OCI-LY7 (cell line): ENCODE data around the gene TMPRSS4.

Experiments used
- EZH2phosphoT487 ChIP-seq: fragments of 200-600 bp; sonication (generic); IDR thresholded peaks from 2 replicates; pipeline ENCODE4 v1.6.1; 2018; ENCODE audit warnings: low read depth, borderline replicate concordance, mild to moderate bottlenecking, mixed run types, antibody characterized with exemption, low read length, moderate library complexity, mixed read lengths
- TF ChIP-seq, protein P1 (sequence below): fragments of 200-600 bp; sonication (generic); conservative IDR thresholded peaks from 2 replicates; pipeline ENCODE4 v1.5.1; 2014; ENCODE audit warnings: mild to moderate bottlenecking, antibody characterized with exemption, low read length, moderate library complexity, mixed read lengths

DNA sequence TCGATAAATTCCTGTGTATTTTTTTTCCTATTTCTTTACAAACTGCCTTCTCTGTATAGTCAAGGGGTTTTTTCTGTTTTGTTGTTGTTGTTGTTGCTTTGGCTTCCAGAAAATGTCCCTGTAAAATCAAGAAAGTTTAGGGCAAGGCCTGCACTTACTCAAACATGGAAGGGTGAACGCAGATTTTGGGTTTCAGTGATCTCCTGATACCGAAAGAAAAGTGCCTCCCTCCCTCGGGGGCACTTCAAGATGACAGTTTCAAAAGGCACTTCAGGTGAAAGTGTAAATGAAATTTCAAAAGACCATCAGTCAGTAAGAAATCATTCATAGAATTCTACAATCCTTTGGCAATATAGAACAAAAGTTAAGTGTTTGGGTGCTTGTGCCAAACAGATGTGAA, 43.4 kb upstream of the TMPRSS4 start:
- TF ChIP-seq, protein P1, sequence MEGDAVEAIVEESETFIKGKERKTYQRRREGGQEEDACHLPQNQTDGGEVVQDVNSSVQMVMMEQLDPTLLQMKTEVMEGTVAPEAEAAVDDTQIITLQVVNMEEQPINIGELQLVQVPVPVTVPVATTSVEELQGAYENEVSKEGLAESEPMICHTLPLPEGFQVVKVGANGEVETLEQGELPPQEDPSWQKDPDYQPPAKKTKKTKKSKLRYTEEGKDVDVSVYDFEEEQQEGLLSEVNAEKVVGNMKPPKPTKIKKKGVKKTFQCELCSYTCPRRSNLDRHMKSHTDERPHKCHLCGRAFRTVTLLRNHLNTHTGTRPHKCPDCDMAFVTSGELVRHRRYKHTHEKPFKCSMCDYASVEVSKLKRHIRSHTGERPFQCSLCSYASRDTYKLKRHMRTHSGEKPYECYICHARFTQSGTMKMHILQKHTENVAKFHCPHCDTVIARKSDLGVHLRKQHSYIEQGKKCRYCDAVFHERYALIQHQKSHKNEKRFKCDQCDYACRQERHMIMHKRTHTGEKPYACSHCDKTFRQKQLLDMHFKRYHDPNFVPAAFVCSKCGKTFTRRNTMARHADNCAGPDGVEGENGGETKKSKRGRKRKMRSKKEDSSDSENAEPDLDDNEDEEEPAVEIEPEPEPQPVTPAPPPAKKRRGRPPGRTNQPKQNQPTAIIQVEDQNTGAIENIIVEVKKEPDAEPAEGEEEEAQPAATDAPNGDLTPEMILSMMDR: no peak
- TF ChIP-seq EZH2phosphoT487: no peak
